ENCODE results near the gene TOR4A. TPM values are rescaled to one million over a fixed set of nuclear protein-coding genes. Genes with fewer than 3 reads are reported as not detected.
A peak's percentile ranks its signal among the peaks of the same experiment; 100 is the strongest.

The TOR4A gene
- total RNA-seq, result 10 to 100 TPM; 15.2 to 21.5 (median 16.8) TPM
- polyA plus RNA-seq, result 10 to 100 TPM in 1 of 2 donors, 1 to 10 TPM in 1; 4.7 to 11.5 TPM
- long read RNA-seq, donor 1, full-length matches to known transcripts, result 8 of 25 reads
- long read RNA-seq, donor 1, partial matches to known transcripts, result 17 of 25 reads
- long read RNA-seq, donor 1, other reads (novel, unspliced or antisense), result 0 of 25 reads
- long read RNA-seq, donor 2, full-length matches to known transcripts, result 9 of 34 reads
- long read RNA-seq, donor 2, partial matches to known transcripts, result 25 of 34 reads
- long read RNA-seq, donor 2, other reads (novel, unspliced or antisense), result 0 of 34 reads
- long read RNA-seq, donor 3, partial matches to known transcripts, result 0 of 1 reads
- long read RNA-seq, donor 3, other reads (novel, unspliced or antisense), result 1 of 1 reads

GRCh38 chr9:137277329-137278041, at the start of gene TOR4A:
TSS of gene TOR4A (plus strand) at chr9:137277726. CDS start at chr9:137278690, 964 bp downstream.
- H3K27ac ChIP-seq, result peak within 1 kb of the TSS; percentile 91 to 100 (median 98)
- H3K4me1 ChIP-seq, result peaks cover 30 to 80% (median 58%) of the 10 kb centered on the region in 9 donors
- peak; percentile 90 to 95 for DNase-seq
- H3K9me3 ChIP-seq, result no peaks in the 10 kb centered on the region
- 1 to 5% methylated on average over 25 of the region's 25 CpGs for WGBS, 2 donors
- TF ChIP-seq CTCF (IDR thresholded peaks at IDR 0.05), result peak in 5 of 9 donors; percentile 26 to 50 (median 38)
- H3K36me3 ChIP-seq, result peaks cover 3 to 51% (median 14%) of the 10 kb centered on the region in 9 donors
- ATAC-seq, result peak; percentile 73 to 92 (median 84)
- H3K27me3 ChIP-seq, result no peaks in the 10 kb centered on the region
- peak within 1 kb of the TSS; percentile 37 to 70 (median 60) for H3K4me3 ChIP-seq
- intact Hi-C loops (cut with DNase I), result no loop called here

DNA sequence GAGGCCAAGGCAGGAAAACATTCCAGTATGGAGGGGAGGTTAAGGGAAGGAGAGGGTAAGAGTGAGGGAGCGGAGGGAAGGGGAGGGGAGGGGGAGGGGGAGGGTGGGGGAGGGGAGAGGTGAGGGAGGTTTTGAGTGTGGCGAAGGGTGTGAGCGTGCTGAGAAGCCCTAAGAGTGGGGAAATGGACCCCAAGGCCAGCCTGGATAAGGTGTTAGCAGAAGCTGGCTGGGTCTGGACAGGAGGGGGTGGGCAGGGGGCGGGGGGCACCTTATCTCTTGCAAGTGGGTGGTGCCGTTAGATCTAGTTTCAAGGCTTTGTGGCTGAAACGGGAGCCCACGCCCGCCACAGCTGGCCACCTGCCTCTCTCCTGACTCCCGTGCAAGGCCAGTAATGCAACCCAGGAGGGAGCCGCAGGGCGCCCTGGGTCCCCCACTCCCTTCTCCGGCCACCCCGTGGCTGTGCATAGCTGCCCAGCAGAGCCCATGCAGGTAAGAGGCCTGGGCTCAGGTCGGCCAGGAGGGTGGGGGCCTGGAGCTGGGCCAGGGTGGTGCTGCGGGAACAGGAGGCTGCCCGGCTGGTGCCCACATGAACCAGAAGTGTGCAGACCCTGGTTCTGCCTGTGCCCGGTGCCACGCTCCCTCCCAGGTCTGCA, 49.5 kb upstream of the TOR4A start:
- no peak overlapping the region for H3K27ac ChIP-seq
- intact Hi-C loops (cut with DNase I), result loop anchor here (1.0 to 5.0 kb wide), 8 partner anchors 36 to 111 kb away; partner anchors contain the start of genes ANAPC2 (in 1 of the 10) and SSNA1 (in 1 of the 10)
- H3K4me1 ChIP-seq, result peaks cover under 1 to 17% (median 11%) of the 10 kb centered on the region in 9 donors
- no peak for DNase-seq
- no peaks in the 10 kb centered on the region for H3K36me3 ChIP-seq
- H3K27me3 ChIP-seq, result peaks cover 16 to 51% (median 50%) of the 10 kb centered on the region in 7 donors
- no peak overlapping the region for H3K4me3 ChIP-seq
- 39 to 43% methylated on average over 18 of the region's 18 CpGs for WGBS, 2 donors
- no peak for TF ChIP-seq CTCF (IDR thresholded peaks at IDR 0.05)
- no peak for ATAC-seq
- H3K9me3 ChIP-seq, result no peaks in the 10 kb centered on the region

GRCh38 chr9:137228506-137228967, 49.0 kb upstream of the TOR4A start:
- Histone ChIP-seq H3K27me3 (peaks cover 16 to 57% (median 56%) of the 10 kb centered on the region in 7 donors), H3K4me1 (peaks cover 0 to 15% (median 10%) of the 10 kb centered on the region in 9 donors), H3K9me3 (no peaks in the 10 kb centered on the region), H3K36me3 (no peaks in the 10 kb centered on the region), H3K4me3 (no peak overlapping the region), H3K27ac (no peak overlapping the region)
- WGBS, 2 donors, result 68% methylated on average over 29 of the region's 29 CpGs
- DNase-seq (no peak), ATAC-seq (no peak)
- intact Hi-C loops (cut with DNase I), result loop anchor here in 7 of 10 donors (2.0 to 5.0 kb wide), 6 partner anchors 36 to 111 kb away; partner anchors contain the start of genes ANAPC2 (in 1 of the 7) and SSNA1 (in 1 of the 7)
- no peak for TF ChIP-seq CTCF (IDR thresholded peaks at IDR 0.05)

Data from heart right ventricle (tissue), 16 donors.